ENCODE results near the gene MGMT. TPM values are rescaled to one million over a fixed set of nuclear protein-coding genes. Genes with fewer than 3 reads are reported as not detected.

MGMT gene
- total RNA-seq, 3 donors from 2014 or later: 15.4 to 17.5 (median 16.3) TPM

DNA sequence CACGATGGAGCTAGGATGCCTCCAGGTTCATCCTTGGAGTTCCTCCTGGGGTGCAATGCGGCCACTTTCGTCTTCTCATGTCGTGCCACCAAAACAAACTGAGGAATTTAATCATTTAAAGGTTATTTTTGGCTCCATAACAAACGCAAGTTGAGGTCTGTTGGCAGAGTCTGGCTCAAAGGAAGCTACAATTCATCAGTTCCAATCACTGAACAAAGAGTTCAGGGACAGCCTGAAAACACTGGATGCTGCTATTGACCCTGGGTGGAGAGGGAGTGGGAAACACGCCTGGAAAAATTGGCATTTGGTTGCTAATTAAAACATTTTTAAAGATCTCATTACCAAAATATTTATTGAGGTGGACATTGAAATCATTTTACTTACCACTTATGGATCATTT, 11.4 kb upstream of the MGMT start:
- Histone ChIP-seq H3K4me3 (no peak overlapping the region), H3K4me1 (ENCODE audit: low read depth) (no peaks in the 10 kb centered on the region), H3K9me3 (no peaks in the 10 kb centered on the region), H3K36me3 (ENCODE audit: low read depth) (no peaks in the 10 kb centered on the region)
- DNase-seq (no peak), ATAC-seq (no peak)
- intact Hi-C loops (cut with DNase I, micrococcal nuclease): no loop called here
- no peak for TF ChIP-seq CTCF (IDR thresholded peaks at IDR 0.05)

DNA sequence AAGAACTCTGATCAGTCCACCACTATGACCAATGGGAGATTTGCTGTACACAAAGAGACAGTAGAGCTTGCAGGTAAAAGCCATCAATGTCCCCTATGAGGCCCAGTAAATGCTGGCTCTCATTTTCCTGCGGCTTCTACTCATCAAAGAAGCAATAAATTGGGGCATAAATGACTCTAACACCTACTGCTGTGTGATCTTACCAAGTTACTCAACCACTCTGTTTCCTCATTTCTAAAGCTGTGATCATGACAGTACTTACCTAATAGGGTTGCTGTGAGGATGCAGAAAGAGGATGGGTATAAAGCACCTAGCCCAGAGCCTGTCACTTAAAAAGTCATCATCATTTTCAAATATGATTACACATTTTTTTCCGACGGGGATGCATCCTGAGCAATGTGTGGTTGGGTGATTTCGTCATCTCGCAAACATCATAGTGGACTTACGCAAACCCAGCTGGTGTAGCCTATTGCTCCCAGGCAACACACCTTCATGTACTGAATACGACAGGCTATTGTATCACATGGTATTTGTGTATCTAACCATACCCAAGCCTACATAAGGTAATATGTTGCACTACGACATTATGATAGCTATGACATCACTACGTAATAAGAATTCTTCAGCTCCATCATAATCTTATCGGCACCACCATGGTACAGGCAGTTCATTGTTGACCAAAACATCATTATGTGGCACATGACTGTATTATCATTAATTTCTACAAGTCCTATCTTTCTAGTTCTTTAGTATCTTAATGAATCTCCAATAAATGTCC, 7.1 kb upstream of the MGMT start:
- H3K4me3 ChIP-seq: no peak overlapping the region
- H3K9me3 ChIP-seq: no peaks in the 10 kb centered on the region
- intact Hi-C loops (cut with DNase I, micrococcal nuclease): no loop called here
- H3K36me3 ChIP-seq (ENCODE audit: low read depth): no peaks in the 10 kb centered on the region
- H3K4me1 ChIP-seq (ENCODE audit: low read depth): no peaks in the 10 kb centered on the region
- TF ChIP-seq CTCF (IDR thresholded peaks at IDR 0.05): no peak
- no peak for ATAC-seq
- no peak for DNase-seq

DNA sequence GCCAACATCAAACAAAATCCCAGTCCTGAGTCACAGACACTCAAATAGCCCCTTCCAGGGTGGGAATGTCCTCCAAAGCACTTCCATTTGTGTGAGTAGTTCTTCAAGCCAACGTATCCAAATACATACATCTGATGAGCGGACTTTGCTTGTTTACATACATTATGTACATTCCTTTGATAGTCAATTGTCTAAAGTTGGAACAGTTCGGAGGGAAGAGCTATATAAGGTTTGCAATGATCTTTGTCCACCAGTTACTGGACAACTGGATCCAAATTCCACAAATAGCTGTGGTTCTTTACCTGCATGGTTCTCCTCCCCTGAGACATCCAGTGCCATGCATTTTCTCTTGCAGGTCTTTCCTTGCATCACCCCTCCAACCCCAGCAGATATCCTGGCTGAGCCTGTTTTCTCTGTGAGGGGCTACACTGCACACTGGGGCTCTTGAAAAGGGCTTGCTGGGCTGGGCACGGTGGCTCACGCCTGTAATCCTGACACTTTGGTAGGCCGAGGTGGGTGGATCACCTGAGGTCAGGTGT, 4.7 kb upstream of the MGMT start:
- intact Hi-C loops (cut with DNase I, micrococcal nuclease): no loop called here
- ATAC-seq (no peak), DNase-seq (no peak)
- H3K4me3 ChIP-seq: no peak overlapping the region
- H3K36me3 ChIP-seq (ENCODE audit: low read depth): no peaks in the 10 kb centered on the region
- no peak for TF ChIP-seq CTCF (IDR thresholded peaks at IDR 0.05)
- no peaks in the 10 kb centered on the region for H3K9me3 ChIP-seq
- H3K4me1 ChIP-seq (ENCODE audit: low read depth): no peaks in the 10 kb centered on the region

DNA sequence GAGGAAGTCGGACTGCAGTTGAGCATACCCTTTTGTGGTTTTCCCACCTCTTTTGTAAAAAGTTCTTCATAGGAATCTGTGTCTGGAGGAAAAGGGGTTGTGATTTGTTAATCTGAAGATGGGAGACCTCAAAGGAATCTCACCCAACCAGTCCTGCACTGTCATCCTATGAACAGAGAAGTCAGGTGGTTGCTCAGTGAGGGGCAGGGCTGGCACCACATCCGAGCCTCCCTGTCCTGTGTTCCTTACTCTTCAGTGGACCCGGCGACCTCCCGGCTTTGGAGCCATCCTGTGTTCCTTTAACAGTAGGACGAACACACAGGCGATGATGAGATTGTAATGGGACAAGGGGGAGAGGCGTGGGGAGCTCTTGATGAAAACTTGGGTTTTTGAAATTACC, 2.8 kb upstream of the MGMT start:
- intact Hi-C loops (cut with DNase I, micrococcal nuclease): no loop called here
- no peaks in the 10 kb centered on the region for H3K4me1 ChIP-seq (ENCODE audit: low read depth)
- DNase-seq (no peak), ATAC-seq (no peak)
- no peaks in the 10 kb centered on the region for H3K9me3 ChIP-seq
- H3K36me3 ChIP-seq (ENCODE audit: low read depth): no peaks in the 10 kb centered on the region
- H3K4me3 ChIP-seq: no peak overlapping the region
- no peak for TF ChIP-seq CTCF (IDR thresholded peaks at IDR 0.05)

GRCh38 chr10:129465796-129466702, 992 bp upstream of the MGMT start:
- no peak overlapping the region for H3K4me3 ChIP-seq
- ATAC-seq (no peak), DNase-seq (no peak)
- TF ChIP-seq CTCF (IDR thresholded peaks at IDR 0.05): no peak
- no peaks in the 10 kb centered on the region for H3K4me1 ChIP-seq (ENCODE audit: low read depth)
- no peaks in the 10 kb centered on the region for H3K36me3 ChIP-seq (ENCODE audit: low read depth)
- H3K9me3 ChIP-seq: no peaks in the 10 kb centered on the region
- intact Hi-C loops (cut with DNase I, micrococcal nuclease): no loop called here

Measured in mucosa of descending colon (tissue), 3 donors.